PFSK-1 (cell line): ENCODE results near the gene LHX4.

Source experiments
- FOXP2 ChIP-seq: optimal IDR thresholded peaks from 2 replicates; pipeline ENCODE3; 2011; ENCODE audit warnings: borderline replicate concordance, control low read depth, inconsistent platforms; ENCODE audit not compliant: insufficient read depth; ENCODE audit errors: extremely low read length, extremely low read depth
- POLR2AphosphoS5 ChIP-seq: IDR thresholded peaks from 2 replicates; pipeline ENCODE4 v1.6.1; 2012; ENCODE audit warnings: low read depth, mild to moderate bottlenecking, control low read depth, low read length, moderate library complexity
- REST ChIP-seq, 2 experiments: IDR thresholded peaks; 2 replicates each; pipeline versions ENCODE4 v1.6.1 to v1.8.0; 2011 to 2012; ENCODE audit warnings: low read depth in 2 of 2, low read length in 2 of 2, control low read depth in 1 of 2, inconsistent platforms in 1 of 2, mild to moderate bottlenecking in 1 of 2, moderate library complexity in 1 of 2; ENCODE audit not compliant: insufficient read depth in 1 of 2
- SIN3A ChIP-seq: IDR thresholded peaks from 2 replicates; pipeline ENCODE4 v1.6.1; 2012; ENCODE audit warnings: mild to moderate bottlenecking, low read length, moderate library complexity, borderline replicate concordance; ENCODE audit not compliant: insufficient read depth
- TAF1 ChIP-seq: IDR thresholded peaks from 2 replicates; pipeline ENCODE4 v1.6.1; 2012; ENCODE audit warnings: low read length, control low read depth, borderline replicate concordance; ENCODE audit not compliant: insufficient read depth

- TF ChIP-seq TAF1 (no peak), POLR2AphosphoS5 (no peak), REST (IDR thresholded peaks at IDR 0.05; ENCODE audit: insufficient read depth in 1 of 2, low read depth in 2 of 2, low read length in 2 of 2) (no peak), SIN3A (no peak), FOXP2 (no peak)
Observed at GRCh38 chr1:180257028-180257386, 26.9 kb downstream of the LHX4 start.
